MCF 10A (cell line): ENCODE data around the gene UBE2N. TPM values are rescaled to one million over a fixed set of nuclear protein-coding genes. Genes with fewer than 3 reads are reported as not detected.

ENCODE experiments used
- BruUV-seq: library from RNA; stranded (reverse); fragments of 400-500 nt; replicated peaks from 2 replicates; lab custom pipeline; 2021; lab: Mats Ljungman, UMichigan
- CTCF ChIA-PET: fragments of 300-600 bp; sonication (Branson Sonifier 250); formaldehyde crosslinking; extraction: SDS; loops from one replicate; lab custom pipeline; 2021; ENCODE audit warnings: antibody characterized with exemption, inconsistent platforms; lab: Yijun Ruan, JAX
- POLR2A ChIA-PET: fragments of 300-600, 350-650 bp; sonication (Branson Sonifier 250); formaldehyde crosslinking; extraction: SDS; loops from one replicate; lab custom pipeline; 2020; ENCODE audit warnings: antibody characterized with exemption, inconsistent platforms; lab: Yijun Ruan, JAX
- DNase-seq: peaks from one replicate; pipeline ENCODE4 v3.0.0-alpha.2; 2018; ENCODE audit not compliant: unreplicated experiment
- H3K27ac Mint-ChIP-seq: one replicate; pipeline ENCODE4 v1.8.0; 2022; ENCODE audit warnings: mild to moderate bottlenecking, low read depth, mixed read lengths; ENCODE audit not compliant: unreplicated experiment
- H3K27me3 Mint-ChIP-seq: one replicate; pipeline ENCODE4 v1.8.0; 2022; ENCODE audit warnings: mixed read lengths; ENCODE audit not compliant: insufficient read depth, unreplicated experiment
- H3K36me3 Mint-ChIP-seq: one replicate; pipeline ENCODE4 v1.8.0; 2022; ENCODE audit warnings: mild to moderate bottlenecking, moderate library complexity, mixed read lengths; ENCODE audit not compliant: insufficient read depth, unreplicated experiment
- H3K4me1 Mint-ChIP-seq: one replicate; pipeline ENCODE4 v1.8.0; 2022; ENCODE audit warnings: mixed read lengths; ENCODE audit not compliant: insufficient read depth, unreplicated experiment
- H3K4me3 Mint-ChIP-seq: one replicate; pipeline ENCODE4 v1.8.0; 2022; ENCODE audit warnings: mild to moderate bottlenecking, moderate library complexity, mixed read lengths; ENCODE audit not compliant: unreplicated experiment
- H3K9me3 Mint-ChIP-seq: one replicate; pipeline ENCODE4 v1.8.0; 2022; ENCODE audit warnings: mixed read lengths; ENCODE audit not compliant: unreplicated experiment
- intact Hi-C: fragments of 100-400 bp; cut with micrococcal nuclease; formaldehyde crosslinking; loops from 2 replicates; pipeline ENCODE4 v1.14.1; 2022
- total RNA-seq: library from RNA; stranded (reverse); gene quantifications from 2 replicates; pipeline ENCODE4 v1.2.3, GENCODE V29; 2022
- TF ChIP-seq, protein P1 (sequence below): fragments of 200-600 bp; IDR thresholded peaks from one replicate; pipeline ENCODE4 v1.8.0; 2022; ENCODE audit warnings: antibody characterized with exemption, mild to moderate bottlenecking; ENCODE audit not compliant: unreplicated experiment

UBE2N gene
- total RNA-seq, 1 experiment from 2014 or later = 144 TPM

DNA sequence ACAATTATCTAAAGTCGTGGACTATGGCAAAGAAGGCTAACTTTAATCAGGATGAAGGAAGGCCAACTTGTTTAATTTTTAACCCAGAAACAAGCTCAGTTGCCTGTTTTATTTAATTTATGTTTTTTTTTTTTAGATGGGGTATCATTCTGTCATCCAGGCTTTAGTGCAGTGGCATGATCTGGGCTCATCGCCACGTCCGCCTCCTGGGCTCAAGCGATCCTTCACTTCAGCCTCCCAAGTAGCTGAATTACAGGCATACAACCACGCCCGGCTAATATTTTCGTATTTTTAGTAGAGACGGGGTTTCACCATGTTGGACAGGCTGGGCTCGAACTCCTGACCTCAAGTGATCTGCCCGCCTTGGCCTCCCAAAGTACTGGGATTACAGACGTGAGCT, 44.3 kb downstream of the UBE2N start:
- no peak overlapping the region for H3K4me3 Mint-ChIP-seq
- CTCF ChIA-PET = interaction anchor here (0.5 to 3.7 kb wide), 34 partner anchors 8 to 1913 kb away, joined by 3 to 50 read pairs (median 4); no protein-coding TSS in a partner anchor
- peaks cover 66% of the 10 kb centered on the region for H3K36me3 Mint-ChIP-seq
- no peak overlapping the region for H3K27ac Mint-ChIP-seq
- no TSS peak for BruUV-seq
- POLR2A ChIA-PET = interaction anchor here (0.6 to 2.7 kb wide), 11 partner anchors 9 to 608 kb away, joined by 3 to 13 read pairs (median 3); partner anchors contain the start of gene EEA1
- TF ChIP-seq, protein P1, sequence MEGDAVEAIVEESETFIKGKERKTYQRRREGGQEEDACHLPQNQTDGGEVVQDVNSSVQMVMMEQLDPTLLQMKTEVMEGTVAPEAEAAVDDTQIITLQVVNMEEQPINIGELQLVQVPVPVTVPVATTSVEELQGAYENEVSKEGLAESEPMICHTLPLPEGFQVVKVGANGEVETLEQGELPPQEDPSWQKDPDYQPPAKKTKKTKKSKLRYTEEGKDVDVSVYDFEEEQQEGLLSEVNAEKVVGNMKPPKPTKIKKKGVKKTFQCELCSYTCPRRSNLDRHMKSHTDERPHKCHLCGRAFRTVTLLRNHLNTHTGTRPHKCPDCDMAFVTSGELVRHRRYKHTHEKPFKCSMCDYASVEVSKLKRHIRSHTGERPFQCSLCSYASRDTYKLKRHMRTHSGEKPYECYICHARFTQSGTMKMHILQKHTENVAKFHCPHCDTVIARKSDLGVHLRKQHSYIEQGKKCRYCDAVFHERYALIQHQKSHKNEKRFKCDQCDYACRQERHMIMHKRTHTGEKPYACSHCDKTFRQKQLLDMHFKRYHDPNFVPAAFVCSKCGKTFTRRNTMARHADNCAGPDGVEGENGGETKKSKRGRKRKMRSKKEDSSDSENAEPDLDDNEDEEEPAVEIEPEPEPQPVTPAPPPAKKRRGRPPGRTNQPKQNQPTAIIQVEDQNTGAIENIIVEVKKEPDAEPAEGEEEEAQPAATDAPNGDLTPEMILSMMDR = no peak
- no peak for DNase-seq
- H3K9me3 Mint-ChIP-seq = no peaks in the 10 kb centered on the region
- no peaks in the 10 kb centered on the region for H3K4me1 Mint-ChIP-seq
- intact Hi-C loops = loop anchor here (2.0 to 5.0 kb wide), 5 partner anchors 270 to 610 kb away; partner anchors contain the start of gene EEA1
- no peaks in the 10 kb centered on the region for H3K27me3 Mint-ChIP-seq

DNA sequence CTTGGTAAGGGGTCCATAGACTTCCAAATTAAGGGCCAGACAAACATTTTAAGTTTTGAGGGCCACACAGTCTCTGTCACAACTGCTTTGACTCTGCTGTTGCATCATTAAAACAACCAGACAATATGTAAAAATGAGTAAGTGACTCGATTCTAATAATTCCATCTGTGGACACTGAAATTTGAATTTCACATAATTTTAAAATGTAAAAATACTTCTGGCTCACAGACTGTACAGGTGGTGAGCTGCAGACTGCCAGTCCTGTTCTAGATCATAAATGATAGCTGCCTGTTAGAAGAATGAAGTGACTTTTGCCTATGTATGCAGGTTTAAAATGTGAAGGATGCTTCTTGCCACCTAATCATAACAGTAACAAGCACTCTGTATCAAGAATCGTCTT, 48.3 kb downstream of the UBE2N start:
- H3K4me3 Mint-ChIP-seq = no peak overlapping the region
- POLR2A ChIA-PET = interaction anchor here (0.7 kb wide), 1 partner anchor 121 kb away, joined by 3 read pairs; no protein-coding TSS in a partner anchor
- peaks cover 61% of the 10 kb centered on the region for H3K36me3 Mint-ChIP-seq
- peaks cover under 1% of the 10 kb centered on the region for H3K4me1 Mint-ChIP-seq
- no TSS peak for BruUV-seq
- CTCF ChIA-PET = interaction anchor here (1.8 kb wide), 1 partner anchor 406 kb away, joined by 6 read pairs; no protein-coding TSS in a partner anchor
- no peak overlapping the region for H3K27ac Mint-ChIP-seq
- intact Hi-C loops = no loop called here
- no peaks in the 10 kb centered on the region for H3K9me3 Mint-ChIP-seq
- H3K27me3 Mint-ChIP-seq = no peaks in the 10 kb centered on the region
- TF ChIP-seq, protein P1 = no peak
- no peak for DNase-seq

DNA sequence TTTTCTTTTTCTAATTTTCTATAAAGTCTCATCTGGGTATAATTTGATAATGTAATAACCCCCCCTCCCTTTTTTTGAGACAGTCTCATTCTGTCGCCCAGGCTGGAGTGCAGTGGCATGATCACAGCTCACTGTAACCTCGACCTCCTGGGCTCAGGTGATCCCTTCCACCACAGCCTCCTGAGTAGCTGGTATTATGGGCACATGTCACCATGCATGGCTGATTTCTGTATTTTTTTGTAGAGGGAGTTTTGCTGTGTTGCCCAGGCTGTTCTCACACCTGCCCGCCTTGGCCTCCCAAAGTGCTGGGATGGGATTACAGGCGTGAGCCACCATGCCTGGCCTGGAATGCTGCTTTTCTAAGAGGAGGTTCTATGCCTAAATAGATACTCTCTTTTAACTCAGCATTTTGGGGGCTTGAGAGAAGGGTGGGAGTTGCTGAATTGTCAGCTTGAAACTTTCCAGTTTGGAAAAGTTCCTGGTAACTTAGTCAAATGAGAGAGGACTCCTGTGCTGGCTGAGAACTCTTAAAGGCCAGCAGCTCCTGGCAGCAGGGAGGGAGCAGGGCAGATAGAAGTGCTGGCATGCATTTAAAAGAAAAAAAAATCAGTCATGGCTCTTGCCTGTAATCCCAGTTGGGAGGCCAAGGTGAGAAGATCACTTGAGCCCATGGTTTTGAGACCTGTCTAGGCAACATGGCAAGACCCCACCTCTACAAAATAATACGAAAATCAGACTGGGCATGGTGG, 51.0 kb downstream of the UBE2N start:
- CTCF ChIA-PET = interaction anchor here (0.7 to 1.6 kb wide), 3 partner anchors 10 to 404 kb away, joined by 3 to 5 read pairs (median 4); no protein-coding TSS in a partner anchor
- peaks cover 43% of the 10 kb centered on the region for H3K36me3 Mint-ChIP-seq
- H3K27ac Mint-ChIP-seq = peak overlapping the region; percentile 42
- TF ChIP-seq, protein P1 = no peak
- POLR2A ChIA-PET = no interaction called here
- H3K4me3 Mint-ChIP-seq = no peak overlapping the region
- peaks cover 12% of the 10 kb centered on the region for H3K4me1 Mint-ChIP-seq
- intact Hi-C loops = no loop called here
- H3K27me3 Mint-ChIP-seq = no peaks in the 10 kb centered on the region
- BruUV-seq = no TSS peak
- no peak for DNase-seq
- no peaks in the 10 kb centered on the region for H3K9me3 Mint-ChIP-seq

DNA sequence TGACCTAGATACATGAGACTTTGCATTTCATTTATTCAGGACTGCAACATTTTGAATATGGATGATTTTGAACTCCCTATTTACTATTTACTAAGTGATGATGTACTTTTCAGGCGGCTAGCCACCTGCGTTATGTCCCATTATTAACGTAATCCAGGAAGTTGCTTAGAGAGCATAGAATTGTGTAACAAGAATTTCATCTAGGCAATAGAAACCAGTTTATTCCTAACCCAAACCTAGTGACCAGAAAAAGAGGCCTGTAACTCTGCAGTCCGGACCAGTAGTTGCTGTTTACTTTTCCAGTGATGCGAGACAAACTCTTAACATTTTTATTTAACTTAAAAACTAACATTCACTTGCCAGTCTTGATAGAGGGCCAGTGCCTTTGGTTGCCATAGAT, 51.7 kb downstream of the UBE2N start:
- no peak for DNase-seq
- Mint-ChIP-seq H3K27me3 (no peaks in the 10 kb centered on the region), H3K4me3 (no peak overlapping the region), H3K9me3 (no peaks in the 10 kb centered on the region), H3K4me1 (peaks cover 18% of the 10 kb centered on the region), H3K27ac (no peak overlapping the region), H3K36me3 (peaks cover 43% of the 10 kb centered on the region)
- ChIA-PET POLR2A (interaction anchor here (0.7 kb wide), 2 partner anchors 329 to 377 kb away, joined by 4 to 5 read pairs; no protein-coding TSS in a partner anchor), CTCF (interaction anchor here (0.6 to 2.0 kb wide), 5 partner anchors 9 to 407 kb away, joined by 3 to 7 read pairs (median 3); no protein-coding TSS in a partner anchor)
- intact Hi-C loops = no loop called here
- BruUV-seq = no TSS peak
- TF ChIP-seq, protein P1 = no peak
